ENCODE results near the gene DCAF6.

DCAF6 gene

GRCh38 chr1:168089326-168089978 is 153.0 kb downstream of the DCAF6 start:
- no peak for DNase-seq

- no peak for DNase-seq
Observed at GRCh38 chr1:168089979-168090337, 153.5 kb downstream of the DCAF6 start.

GRCh38 chr1:168090395-168090794 is 153.9 kb downstream of the DCAF6 start:
- no peak for DNase-seq

DNA sequence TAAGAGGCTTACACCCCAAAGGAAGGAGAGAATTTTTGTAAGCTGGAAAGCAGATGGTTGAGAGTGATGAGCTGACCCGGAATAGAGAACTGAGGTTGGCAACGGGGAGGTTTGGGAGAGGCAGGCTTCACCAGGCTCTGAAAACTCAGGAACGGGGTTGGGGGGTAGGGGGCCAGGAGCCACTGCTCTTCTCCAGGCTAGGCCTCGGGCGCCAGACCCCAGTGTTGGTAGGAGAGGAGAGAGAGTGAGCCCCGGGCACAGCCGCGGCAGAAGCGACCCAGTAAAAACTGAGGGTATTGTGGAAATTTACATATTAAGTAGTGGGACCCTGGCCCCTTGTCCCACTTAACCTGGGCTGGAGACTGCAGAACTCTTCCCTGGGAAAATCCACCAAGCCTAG is 154.6 kb downstream of the DCAF6 start:
- DNase-seq = peak; percentile 27

DNA sequence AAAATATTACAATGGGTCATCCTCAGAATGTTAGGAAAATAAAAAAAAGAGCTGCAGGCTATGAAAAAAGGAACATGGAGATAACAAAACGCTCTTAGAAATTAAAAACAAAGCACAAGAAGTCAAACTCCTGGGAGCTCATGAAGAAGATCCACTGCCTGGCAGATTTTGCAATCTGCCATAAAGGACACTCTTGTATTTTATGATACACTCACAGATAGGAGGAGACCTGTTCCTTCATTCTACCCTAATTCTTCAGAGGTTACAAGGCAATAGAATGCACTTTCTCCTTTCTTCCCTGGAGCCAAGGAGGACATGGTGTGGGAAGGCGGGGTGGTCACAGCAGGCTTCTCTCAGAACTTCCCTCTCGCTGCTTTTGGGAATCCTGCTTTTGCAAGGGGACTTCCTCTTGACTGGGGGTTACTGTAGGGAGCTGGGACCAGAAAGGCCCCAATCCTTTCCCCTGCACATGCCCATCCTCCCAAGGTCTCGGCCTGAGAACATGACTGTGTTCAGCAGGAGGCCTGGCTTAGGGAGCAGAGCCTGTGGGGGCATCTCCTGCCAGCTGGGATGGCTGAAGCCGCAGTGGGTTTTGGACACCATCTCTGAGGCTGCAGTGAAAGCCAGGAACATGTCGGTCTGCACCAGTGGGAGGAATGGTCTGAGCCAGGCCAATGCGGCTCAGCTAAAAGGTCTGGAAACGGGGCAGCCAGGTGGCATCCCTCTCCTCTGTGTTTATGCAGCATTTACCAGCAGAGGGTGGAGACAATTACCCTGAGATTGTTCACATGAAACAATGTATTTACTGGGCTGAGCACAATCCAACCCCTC is 155.5 kb downstream of the DCAF6 start:
- DNase-seq = no peak

- peak; percentile 38 for DNase-seq
Observed at GRCh38 chr1:168092566-168093355, 156.3 kb downstream of the DCAF6 start.

DNA sequence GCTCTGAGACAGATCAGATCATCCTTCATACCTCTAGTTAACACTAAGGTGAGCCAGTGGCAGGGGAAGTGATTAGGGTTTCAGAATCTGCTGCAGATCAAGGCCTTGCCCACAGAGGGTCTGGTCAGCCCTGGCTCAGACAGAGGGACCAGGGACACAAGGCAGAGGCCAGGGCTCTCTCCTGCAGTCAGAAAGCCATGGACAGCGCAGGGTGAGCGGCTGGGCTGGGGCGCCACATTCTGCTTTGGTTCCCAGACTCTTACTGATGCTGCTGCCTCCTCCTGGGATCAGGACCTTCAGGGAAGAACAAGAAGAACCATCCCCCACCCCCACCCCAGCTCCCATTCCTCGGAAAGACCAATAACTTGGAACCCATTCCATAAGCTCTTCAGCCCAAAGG is 157.1 kb downstream of the DCAF6 start:
- no peak for DNase-seq

DNA sequence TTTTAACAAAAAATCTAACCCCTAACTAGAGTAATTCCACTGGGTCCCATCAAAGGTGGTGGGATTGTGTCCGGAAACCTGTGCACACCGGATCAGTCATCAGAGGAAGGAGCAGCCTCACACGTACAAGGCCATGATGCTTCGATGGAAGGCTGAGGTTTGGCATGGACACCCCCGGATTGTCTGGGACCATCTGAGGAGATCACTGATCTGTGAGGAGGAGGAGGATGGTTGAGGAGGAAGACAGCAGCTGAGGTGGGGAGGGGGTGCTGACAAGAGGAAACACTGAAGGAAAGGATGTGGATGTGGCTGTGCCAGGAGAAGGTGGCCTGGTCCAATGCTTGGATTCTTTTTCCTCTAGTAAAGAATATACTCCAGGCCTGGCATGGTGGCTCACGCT is 159.0 kb downstream of the DCAF6 start:
- DNase-seq = no peak

DNA sequence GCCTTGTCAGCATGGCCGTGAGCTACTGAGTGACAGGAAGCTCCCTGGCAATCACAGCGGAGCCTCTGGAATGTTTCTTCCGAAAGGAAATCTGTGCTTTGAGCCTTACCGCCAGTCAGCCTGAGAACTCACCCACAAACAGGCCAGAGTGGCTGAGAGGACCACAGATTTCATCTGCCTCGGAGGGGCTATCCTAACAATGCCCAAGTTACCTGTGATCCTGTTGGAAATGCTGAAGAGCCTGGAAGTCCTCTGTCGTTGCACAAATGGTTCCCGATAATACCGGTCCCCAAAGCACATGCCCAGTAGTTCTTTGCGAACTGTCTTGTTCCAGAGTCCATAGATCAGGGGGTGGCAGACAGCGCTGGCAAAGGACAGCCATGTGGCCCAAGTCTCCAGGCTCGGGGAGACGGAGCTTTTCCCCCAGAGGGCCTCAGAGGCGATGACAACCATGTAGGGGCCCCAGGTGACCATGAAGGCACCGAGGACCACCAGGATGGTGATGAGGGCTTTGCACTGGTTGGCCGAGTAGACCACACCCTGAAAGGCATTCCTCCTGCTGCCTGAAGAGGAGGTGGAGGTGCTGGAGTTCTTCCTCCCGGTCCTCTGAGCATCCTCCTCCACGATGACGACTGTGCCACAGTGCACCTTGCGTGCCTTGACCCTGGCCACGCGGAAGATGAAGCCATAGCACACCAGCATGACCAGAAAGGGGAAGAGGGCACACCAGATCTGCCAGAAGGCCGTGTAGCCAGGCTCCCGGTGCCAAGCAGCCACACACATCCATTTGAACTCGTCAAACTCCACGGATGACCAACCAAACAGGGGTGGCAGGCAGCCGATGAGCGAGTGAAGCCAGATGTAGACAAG is 160.0 kb downstream of the DCAF6 start:
- no peak for DNase-seq

DNA sequence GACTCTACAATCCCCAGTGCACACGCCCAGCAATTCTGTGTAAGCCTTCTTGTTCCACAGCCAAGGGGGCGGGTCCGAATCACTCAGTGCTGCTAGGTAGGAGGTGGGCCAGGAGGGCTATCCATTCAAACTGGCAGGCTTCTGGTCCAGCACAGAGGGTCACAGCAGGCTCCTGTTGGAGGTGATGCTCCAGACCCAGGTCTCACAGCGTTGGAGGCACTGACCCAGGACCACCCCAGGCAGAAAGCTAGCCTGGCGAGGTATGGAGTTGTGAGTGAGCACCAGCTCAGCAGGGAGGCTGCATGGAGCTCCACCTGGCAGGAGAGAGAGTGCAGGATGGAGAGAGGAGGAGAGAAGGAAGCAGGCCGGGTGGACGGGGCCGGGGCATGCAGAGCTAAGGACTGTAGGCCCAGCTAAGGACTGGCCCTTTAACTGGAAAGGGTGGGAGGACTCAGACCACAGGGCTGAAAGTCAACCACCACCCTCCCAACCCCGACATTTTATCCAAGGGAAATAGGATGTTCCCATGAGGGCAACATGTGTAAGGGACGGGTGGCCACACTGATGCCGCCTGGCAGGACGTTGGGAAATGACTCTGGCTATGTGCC is 161.5 kb downstream of the DCAF6 start:
- no peak for DNase-seq

DNA sequence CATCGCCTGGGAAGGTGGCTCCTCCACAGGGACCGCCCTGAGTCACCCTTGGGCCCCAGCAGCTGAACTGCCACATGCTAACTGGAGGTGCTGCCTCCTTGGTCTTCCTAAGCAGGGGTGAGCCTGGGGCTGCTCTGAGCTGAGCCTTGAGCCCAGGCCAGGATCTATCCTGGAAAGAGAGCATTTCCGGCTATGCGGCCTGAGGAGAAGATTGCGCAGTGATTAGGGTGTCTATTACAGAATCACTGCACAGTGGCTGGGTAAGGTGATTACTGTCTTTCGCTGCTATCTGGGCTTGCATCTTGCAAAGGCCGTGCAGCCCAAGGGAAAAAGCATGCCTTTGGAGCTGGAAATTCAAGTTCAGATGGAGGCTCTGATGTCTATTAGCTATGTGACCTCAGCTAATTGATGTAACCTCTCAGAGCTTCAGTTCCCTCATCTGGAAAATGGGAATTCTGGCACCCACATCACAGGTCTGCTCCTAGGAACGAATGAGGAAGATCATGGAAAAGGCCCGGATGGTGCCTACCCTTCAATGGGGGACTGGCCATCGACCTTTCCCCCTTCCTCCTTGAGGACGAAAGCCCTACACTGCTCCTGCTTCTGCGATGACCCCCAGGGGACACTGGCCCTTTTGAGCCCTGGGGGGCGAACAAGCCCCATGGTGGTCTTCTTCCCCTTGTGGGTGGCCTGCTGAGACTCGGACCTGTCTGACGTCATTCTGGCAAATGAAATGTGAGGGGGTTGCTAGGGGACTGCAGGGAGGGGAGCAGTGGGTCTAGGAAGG is 162.2 kb downstream of the DCAF6 start:
- no peak for DNase-seq

DNA sequence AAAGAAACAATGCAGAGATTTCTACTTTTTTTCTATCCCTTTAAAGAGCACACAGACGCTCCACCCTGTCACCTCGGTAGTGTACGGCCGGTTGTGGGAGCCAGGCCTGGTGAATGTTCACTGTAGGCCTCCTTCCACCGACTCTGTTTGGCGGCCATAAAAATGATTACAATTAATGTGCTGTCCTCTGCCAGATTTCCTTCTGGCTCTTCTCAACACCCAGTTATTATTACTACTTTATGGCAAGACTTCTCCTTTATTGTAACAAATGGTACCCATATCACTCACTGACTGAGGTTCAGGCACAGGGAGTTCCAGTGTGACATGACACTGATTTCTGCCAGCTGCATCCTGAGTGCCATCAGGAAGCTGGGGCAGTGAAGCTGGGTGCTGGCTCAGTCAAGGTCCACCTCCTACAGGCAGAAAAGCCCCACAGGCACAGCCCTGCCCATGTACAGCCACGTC is 162.9 kb downstream of the DCAF6 start:
- DNase-seq = no peak

- DNase-seq = no peak
Observed at GRCh38 chr1:168100315-168101002, 164.0 kb downstream of the DCAF6 start.

- no peak for DNase-seq
Observed at GRCh38 chr1:168101336-168101735, 164.9 kb downstream of the DCAF6 start.

DNA sequence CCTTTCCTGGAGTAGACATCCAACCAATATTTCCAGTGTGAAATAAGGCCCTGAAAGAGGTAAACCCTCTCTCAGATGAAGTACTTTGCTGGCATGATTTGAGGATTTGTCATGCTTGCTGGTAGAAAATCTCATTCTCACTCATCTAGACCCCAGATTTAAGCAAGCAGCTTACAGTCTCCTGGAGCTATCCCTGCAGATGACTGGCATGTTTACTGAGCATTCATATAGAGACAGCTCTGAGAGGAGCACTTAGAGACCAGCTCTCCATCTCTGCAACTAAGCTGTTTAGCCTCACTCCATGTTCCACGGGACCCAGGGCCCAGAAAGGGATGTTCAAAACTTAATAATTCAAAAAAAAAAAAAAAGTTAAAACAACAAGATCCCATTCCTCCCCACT is 166.0 kb downstream of the DCAF6 start:
- peak; percentile 38 for DNase-seq

- DNase-seq = no peak
Observed at GRCh38 chr1:168104535-168104934, 168.1 kb downstream of the DCAF6 start.

DNA sequence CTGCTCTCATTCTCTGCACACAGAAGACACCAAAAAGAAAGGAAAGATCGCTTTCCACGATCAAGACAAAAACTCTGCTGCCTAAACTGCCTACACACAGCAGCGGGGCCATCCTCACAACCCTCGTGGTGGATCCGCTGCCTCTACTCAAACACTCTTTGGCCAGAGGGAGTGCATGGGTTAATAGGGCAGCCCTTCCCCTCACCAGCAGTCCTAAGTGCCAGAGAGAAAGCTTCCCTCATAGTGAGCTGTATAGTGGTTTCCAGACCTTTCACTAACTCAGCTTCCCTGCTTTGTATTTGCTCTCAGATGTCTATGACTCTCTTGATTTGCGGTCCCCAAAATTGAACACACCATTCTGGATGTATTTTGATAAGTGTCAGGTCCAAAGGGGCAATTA is 169.4 kb downstream of the DCAF6 start:
- no peak for DNase-seq

GRCh38 chr1:168106274-168106673 is 169.8 kb downstream of the DCAF6 start:
- no peak for DNase-seq

GRCh38 chr1:168110896-168111545 is 174.5 kb downstream of the DCAF6 start:
- DNase-seq = peak; percentile 63

- DNase-seq = peak; percentile 42
Observed at GRCh38 chr1:168112673-168113305, 176.3 kb downstream of the DCAF6 start.

Data from NCI-H82 (cell line).